SK-N-SH treated with all-trans-retinoic acid at 6 μM for 48 hours (cell line): ENCODE measurements around the gene PDSS2.

ENCODE experiments used
- ATAC-seq: fragments of 200-7000 bp; cut with Tn5 transposase; 3 replicates; pipeline ENCODE4 v1.9.1; 2020; ENCODE audit warnings: mild to moderate bottlenecking, moderate library complexity
- ARNTL ChIP-seq: fragments of 450-650 bp; formaldehyde crosslinking; IDR thresholded peaks from 2 replicates; pipeline ENCODE4 v1.5.0; 2020; ENCODE audit warnings: low read depth, mild to moderate bottlenecking, moderate library complexity, borderline replicate concordance
- CSDC2 ChIP-seq: fragments of 250-450 bp; sonication (Bioruptor Pico); IDR thresholded peaks from 2 replicates; pipeline ENCODE4 v1.5.0; 2020; ENCODE audit warnings: mild to moderate bottlenecking, moderate library complexity
- CSRNP3 ChIP-seq: fragments of 250-450 bp; sonication (Bioruptor Pico); IDR thresholded peaks from 2 replicates; pipeline ENCODE4 v1.5.1; 2021; ENCODE audit warnings: mild to moderate bottlenecking, moderate library complexity
- ESRRG ChIP-seq: fragments of 250-450 bp; sonication (Bioruptor Pico); IDR thresholded peaks from 2 replicates; pipeline ENCODE4 v1.6.1; 2021; ENCODE audit warnings: mild to moderate bottlenecking
- GLIS3 ChIP-seq: fragments of 250-450 bp; sonication (Bioruptor Pico); IDR thresholded peaks from 2 replicates; pipeline ENCODE4 v1.5.0; 2020; ENCODE audit warnings: mild to moderate bottlenecking, moderate library complexity
- ISL1 ChIP-seq: fragments of 250-450 bp; sonication (Bioruptor Pico); IDR thresholded peaks from 2 replicates; pipeline ENCODE4 v2.1.2; 2022; ENCODE audit warnings: mild to moderate bottlenecking, moderate library complexity
- OSR1 ChIP-seq: fragments of 250-450 bp; sonication (Bioruptor Pico); IDR thresholded peaks from 2 replicates; pipeline ENCODE4 v1.8.0; 2022; ENCODE audit warnings: moderate library complexity, mild to moderate bottlenecking, inconsistent platforms
- PATZ1 ChIP-seq: fragments of 250-450 bp; sonication (Bioruptor Pico); IDR thresholded peaks from 2 replicates; pipeline ENCODE4 v1.8.0; 2020; ENCODE audit warnings: mild to moderate bottlenecking, moderate library complexity, borderline replicate concordance
- PPARA ChIP-seq: fragments of 250-450 bp; sonication (Bioruptor Pico); IDR thresholded peaks from 2 replicates; pipeline ENCODE4 v1.5.0; 2020; ENCODE audit warnings: mild to moderate bottlenecking, borderline replicate concordance
- RARB ChIP-seq: fragments of 250-450 bp; sonication (Bioruptor Pico); IDR thresholded peaks from 2 replicates; pipeline ENCODE4 v1.8.0; 2021; ENCODE audit warnings: mild to moderate bottlenecking, moderate library complexity
- SNAI2 ChIP-seq: fragments of 250-450 bp; sonication (Bioruptor Pico); IDR thresholded peaks from 2 replicates; pipeline ENCODE4 v1.5.0; 2020; ENCODE audit warnings: mild to moderate bottlenecking, moderate library complexity
- TCF4 ChIP-seq: fragments of 250-450 bp; sonication (Bioruptor Pico); IDR thresholded peaks from 2 replicates; pipeline ENCODE4 v1.8.0; 2021; ENCODE audit warnings: mild to moderate bottlenecking, moderate library complexity, borderline replicate concordance
- TOX ChIP-seq: fragments of 250-450 bp; sonication (Bioruptor Pico); IDR thresholded peaks from 2 replicates; pipeline ENCODE4 v1.8.0; 2021; ENCODE audit warnings: mild to moderate bottlenecking, moderate library complexity, borderline replicate concordance
- ZC3H10 ChIP-seq: fragments of 250-450 bp; sonication (Bioruptor Pico); IDR thresholded peaks from 2 replicates; pipeline ENCODE4 v1.5.1; 2021; ENCODE audit warnings: mild to moderate bottlenecking, moderate library complexity
- ZFP3 ChIP-seq: fragments of 250-450 bp; sonication (Bioruptor Pico); IDR thresholded peaks from 2 replicates; pipeline ENCODE4 v1.5.0; 2020; ENCODE audit warnings: mild to moderate bottlenecking, moderate library complexity
- ZFP30 ChIP-seq: fragments of 450-650 bp; formaldehyde crosslinking; IDR thresholded peaks from 2 replicates; pipeline ENCODE4 v1.5.0; 2022; ENCODE audit warnings: mild to moderate bottlenecking, moderate library complexity
- ZNF70 ChIP-seq: fragments of 450-650 bp; formaldehyde crosslinking; IDR thresholded peaks from 2 replicates; pipeline ENCODE4 v1.5.0; 2020; ENCODE audit warnings: mild to moderate bottlenecking, moderate library complexity
- ZNF8 ChIP-seq: fragments of 450-650 bp; formaldehyde crosslinking; IDR thresholded peaks from 2 replicates; pipeline ENCODE4 v1.5.0; 2020; ENCODE audit warnings: mild to moderate bottlenecking, moderate library complexity
- TF ChIP-seq, protein P1 (sequence below): fragments of 250-450 bp; sonication (Bioruptor Pico); IDR thresholded peaks from 2 replicates; pipeline ENCODE4 v1.5.1; 2020; ENCODE audit warnings: low read depth, mild to moderate bottlenecking, moderate library complexity
- TF ChIP-seq, protein P2 (sequence below): fragments of 250-450 bp; sonication (Bioruptor Pico); IDR thresholded peaks from 2 replicates; pipeline ENCODE4 v1.8.0; 2021; ENCODE audit warnings: low read depth, mild to moderate bottlenecking, moderate library complexity, borderline replicate concordance
- TF ChIP-seq, protein P3 (sequence below): fragments of 250-450 bp; sonication (Bioruptor Pico); IDR thresholded peaks from 2 replicates; pipeline ENCODE4 v1.5.0; 2020; ENCODE audit warnings: mild to moderate bottlenecking, moderate library complexity

The PDSS2 gene

DNA sequence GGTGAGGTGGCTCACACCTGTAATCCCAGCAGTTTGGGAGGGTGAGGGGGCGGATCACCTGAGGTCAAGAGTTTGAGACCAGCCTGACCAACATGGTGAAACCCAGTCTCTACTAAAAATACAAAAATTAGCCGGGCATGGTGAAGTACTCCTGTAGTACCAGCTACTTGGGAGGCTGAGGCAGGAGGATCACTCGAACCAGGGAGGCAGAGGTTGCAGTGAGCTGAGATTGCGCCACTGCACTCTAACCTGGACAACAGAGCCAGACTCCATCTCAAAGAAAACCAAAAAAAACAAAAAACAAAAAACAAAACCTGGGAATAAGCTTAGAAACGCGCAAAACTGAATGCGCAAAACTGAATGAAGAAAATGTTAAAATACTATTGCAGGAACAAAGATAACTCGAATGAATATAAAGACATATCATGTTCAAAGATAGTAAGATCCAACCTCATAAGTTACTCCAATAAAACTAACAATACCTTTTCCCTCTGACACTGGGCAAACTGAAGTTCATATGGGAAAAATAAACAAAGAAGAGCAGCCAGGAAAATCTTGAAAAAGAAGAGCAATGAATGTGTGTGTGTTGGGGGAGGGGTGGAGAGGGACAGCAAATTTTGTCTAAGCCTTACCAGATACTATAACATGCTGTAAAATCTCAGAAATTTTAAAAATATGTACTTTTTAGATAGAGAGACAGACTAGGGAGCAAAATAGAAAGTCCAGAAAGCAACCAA lies 243.0 kb downstream of the PDSS2 start:
- ATAC-seq = no peak
- no peak for TF ChIP-seq ZFP30 (CRISPR knock-in tag)
- TF ChIP-seq, protein P1, sequence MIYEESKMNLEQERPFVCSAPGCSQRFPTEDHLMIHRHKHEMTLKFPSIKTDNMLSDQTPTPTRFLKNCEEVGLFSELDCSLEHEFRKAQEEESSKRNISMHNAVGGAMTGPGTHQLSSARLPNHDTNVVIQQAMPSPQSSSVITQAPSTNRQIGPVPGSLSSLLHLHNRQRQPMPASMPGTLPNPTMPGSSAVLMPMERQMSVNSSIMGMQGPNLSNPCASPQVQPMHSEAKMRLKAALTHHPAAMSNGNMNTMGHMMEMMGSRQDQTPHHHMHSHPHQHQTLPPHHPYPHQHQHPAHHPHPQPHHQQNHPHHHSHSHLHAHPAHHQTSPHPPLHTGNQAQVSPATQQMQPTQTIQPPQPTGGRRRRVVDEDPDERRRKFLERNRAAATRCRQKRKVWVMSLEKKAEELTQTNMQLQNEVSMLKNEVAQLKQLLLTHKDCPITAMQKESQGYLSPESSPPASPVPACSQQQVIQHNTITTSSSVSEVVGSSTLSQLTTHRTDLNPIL (CRISPR knock-in tag) = no peak
- TF ChIP-seq ZNF8 (CRISPR knock-in tag) = no peak
- no peak for TF ChIP-seq ARNTL
- no peak for TF ChIP-seq TCF4 (CRISPR knock-in tag)
- TF ChIP-seq PPARA (CRISPR knock-in tag) = no peak
- TF ChIP-seq ZC3H10 (CRISPR knock-in tag) = no peak

DNA sequence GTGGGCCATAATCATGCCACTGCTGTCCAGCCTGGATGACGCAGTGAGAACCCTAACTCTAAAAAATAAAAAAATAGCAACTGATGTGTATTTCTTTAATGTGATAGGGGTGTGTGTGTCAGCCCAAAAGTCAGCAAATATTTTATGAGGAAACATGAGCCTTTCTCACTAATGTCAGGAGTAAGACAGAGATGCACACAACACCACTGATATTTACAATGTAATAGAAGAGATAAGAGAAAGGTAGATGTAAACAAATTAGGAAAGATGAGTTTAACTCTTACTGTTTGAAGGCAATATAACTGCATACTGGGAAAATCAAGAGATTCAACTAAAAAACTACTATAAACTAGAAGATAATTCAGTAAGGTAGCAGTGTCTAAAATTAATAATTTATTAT lies 244.0 kb downstream of the PDSS2 start:
- ATAC-seq = no peak

More for the DNA sequence above, 244.0 kb downstream of the PDSS2 start:
- no peak for TF ChIP-seq TCF4 (CRISPR knock-in tag)
- TF ChIP-seq, protein P2, sequence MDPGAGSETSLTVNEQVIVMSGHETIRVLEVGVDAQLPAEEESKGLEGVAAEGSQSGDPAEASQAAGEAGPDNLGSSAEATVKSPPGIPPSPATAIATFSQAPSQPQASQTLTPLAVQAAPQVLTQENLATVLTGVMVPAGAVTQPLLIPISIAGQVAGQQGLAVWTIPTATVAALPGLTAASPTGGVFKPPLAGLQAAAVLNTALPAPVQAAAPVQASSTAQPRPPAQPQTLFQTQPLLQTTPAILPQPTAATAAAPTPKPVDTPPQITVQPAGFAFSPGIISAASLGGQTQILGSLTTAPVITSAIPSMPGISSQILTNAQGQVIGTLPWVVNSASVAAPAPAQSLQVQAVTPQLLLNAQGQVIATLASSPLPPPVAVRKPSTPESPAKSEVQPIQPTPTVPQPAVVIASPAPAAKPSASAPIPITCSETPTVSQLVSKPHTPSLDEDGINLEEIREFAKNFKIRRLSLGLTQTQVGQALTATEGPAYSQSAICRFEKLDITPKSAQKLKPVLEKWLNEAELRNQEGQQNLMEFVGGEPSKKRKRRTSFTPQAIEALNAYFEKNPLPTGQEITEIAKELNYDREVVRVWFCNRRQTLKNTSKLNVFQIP = no peak
- no peak for TF ChIP-seq CSRNP3 (CRISPR knock-in tag)
- no peak for TF ChIP-seq GLIS3 (CRISPR knock-in tag)
- no peak for TF ChIP-seq PATZ1 (CRISPR knock-in tag)
- no peak for TF ChIP-seq ISL1 (CRISPR knock-in tag)
- no peak for TF ChIP-seq TOX (CRISPR knock-in tag)
- no peak for TF ChIP-seq ZC3H10 (CRISPR knock-in tag)
- no peak for TF ChIP-seq ZFP30 (CRISPR knock-in tag)
- TF ChIP-seq ZFP3 = no peak
- no peak for TF ChIP-seq ZNF70
- TF ChIP-seq ESRRG = no peak
- no peak for TF ChIP-seq OSR1 (CRISPR knock-in tag)
- TF ChIP-seq, protein P1 (CRISPR knock-in tag) = no peak
- TF ChIP-seq, protein P3, sequence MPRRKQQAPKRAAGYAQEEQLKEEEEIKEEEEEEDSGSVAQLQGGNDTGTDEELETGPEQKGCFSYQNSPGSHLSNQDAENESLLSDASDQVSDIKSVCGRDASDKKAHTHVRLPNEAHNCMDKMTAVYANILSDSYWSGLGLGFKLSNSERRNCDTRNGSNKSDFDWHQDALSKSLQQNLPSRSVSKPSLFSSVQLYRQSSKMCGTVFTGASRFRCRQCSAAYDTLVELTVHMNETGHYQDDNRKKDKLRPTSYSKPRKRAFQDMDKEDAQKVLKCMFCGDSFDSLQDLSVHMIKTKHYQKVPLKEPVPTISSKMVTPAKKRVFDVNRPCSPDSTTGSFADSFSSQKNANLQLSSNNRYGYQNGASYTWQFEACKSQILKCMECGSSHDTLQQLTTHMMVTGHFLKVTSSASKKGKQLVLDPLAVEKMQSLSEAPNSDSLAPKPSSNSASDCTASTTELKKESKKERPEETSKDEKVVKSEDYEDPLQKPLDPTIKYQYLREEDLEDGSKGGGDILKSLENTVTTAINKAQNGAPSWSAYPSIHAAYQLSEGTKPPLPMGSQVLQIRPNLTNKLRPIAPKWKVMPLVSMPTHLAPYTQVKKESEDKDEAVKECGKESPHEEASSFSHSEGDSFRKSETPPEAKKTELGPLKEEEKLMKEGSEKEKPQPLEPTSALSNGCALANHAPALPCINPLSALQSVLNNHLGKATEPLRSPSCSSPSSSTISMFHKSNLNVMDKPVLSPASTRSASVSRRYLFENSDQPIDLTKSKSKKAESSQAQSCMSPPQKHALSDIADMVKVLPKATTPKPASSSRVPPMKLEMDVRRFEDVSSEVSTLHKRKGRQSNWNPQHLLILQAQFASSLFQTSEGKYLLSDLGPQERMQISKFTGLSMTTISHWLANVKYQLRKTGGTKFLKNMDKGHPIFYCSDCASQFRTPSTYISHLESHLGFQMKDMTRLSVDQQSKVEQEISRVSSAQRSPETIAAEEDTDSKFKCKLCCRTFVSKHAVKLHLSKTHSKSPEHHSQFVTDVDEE = no peak
- no peak for TF ChIP-seq SNAI2 (CRISPR knock-in tag)
- no peak for TF ChIP-seq PPARA (CRISPR knock-in tag)
- no peak for TF ChIP-seq ARNTL
- no peak for TF ChIP-seq CSDC2 (CRISPR knock-in tag)
- TF ChIP-seq RARB (CRISPR knock-in tag) = no peak
